H7 (cell line): Measurements from ENCODE around the gene TBRG1. TPM values are rescaled to one million over a fixed set of nuclear protein-coding genes. Genes with fewer than 3 reads are reported as not detected.
A peak's percentile ranks its signal among the peaks of the same experiment; 100 is the strongest.

Experiments
- DNase-seq: peaks from one replicate; pipeline ENCODE4 v3.0.0; 2012
- H3K27me3 ChIP-seq: 2 replicates; pipeline ENCODE4 v1.6.0; 2011; ENCODE audit warnings: mild to moderate bottlenecking, low read length; ENCODE audit not compliant: control insufficient read depth, insufficient read depth
- H3K36me3 ChIP-seq: replicated peaks from 2 replicates; pipeline ENCODE4 v1.5.1; 2011; ENCODE audit warnings: low read length; ENCODE audit not compliant: control insufficient read depth, insufficient read depth
- H3K4me3 ChIP-seq: 2 replicates; pipeline ENCODE4 v1.5.1; 2011; ENCODE audit warnings: low read depth, mild to moderate bottlenecking, control low read depth, low read length, moderate library complexity; ENCODE audit not compliant: insufficient read depth
- total RNA-seq: library from RNA; depleted of rRNA; stranded (reverse); fragments of >200 nt; shearing (Covaris generic); gene quantifications from 2 replicates; pipeline ENCODE4 v1.2.3, GENCODE V29; 2014

The TBRG1 gene
- total RNA-seq, 1 experiment from 2014 or later, result 21.1 TPM

GRCh38 chr11:124638500-124638899 is 15.8 kb downstream of the TBRG1 start:
- Histone ChIP-seq H3K27me3 (no peaks in the 10 kb centered on the region), H3K36me3 (no peaks in the 10 kb centered on the region), H3K4me3 (no peak overlapping the region)
- DNase-seq, result no peak

GRCh38 chr11:124639186-124639585 is 16.5 kb downstream of the TBRG1 start:
- no peak overlapping the region for H3K4me3 ChIP-seq
- H3K27me3 ChIP-seq, result no peaks in the 10 kb centered on the region
- no peaks in the 10 kb centered on the region for H3K36me3 ChIP-seq
- DNase-seq, result no peak

DNA sequence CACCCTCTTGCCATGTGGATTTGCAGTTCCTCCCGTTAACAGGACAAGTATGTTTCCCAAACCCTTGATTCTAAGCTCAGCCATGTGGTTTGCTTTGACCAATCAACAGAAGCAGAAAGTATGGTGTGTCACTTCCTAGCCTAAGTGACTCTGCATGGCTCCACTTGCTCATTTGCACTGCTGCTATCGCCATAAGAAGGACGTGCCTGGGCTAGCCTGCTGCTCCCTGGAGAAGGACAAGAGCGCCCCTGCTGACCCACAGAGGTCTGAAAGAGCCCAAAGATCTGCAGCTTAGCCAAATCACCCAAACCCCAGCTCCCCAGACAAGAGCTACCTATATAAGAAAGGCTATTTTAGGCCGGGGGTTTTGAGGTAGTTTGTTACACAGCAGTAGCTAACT is 18.0 kb downstream of the TBRG1 start:
- Histone ChIP-seq H3K4me3 (no peak overlapping the region), H3K36me3 (no peaks in the 10 kb centered on the region), H3K27me3 (no peaks in the 10 kb centered on the region)
- DNase-seq, result no peak

DNA sequence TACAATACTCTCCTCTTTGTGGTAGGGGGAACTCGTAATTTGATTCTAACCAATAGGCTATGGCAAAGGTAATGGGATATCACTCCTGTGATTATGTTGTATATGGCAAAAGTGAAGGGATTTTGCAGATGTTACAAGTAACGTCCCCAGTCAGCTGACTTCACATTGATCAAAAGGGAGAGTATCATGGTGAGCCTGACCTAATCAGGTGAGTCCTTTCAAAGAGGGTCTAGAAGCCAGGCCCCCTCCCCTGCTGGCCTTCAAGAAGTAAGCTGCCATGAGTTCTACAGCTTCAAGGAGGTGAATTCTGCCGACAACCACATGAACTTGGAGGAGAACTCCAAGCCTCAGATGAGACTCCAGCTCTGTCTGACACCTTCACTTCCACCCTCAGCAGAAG is 20.0 kb downstream of the TBRG1 start:
- DNase-seq, result no peak
- Histone ChIP-seq H3K4me3 (no peak overlapping the region), H3K36me3 (no peaks in the 10 kb centered on the region), H3K27me3 (no peaks in the 10 kb centered on the region; the same call in 1 of the 2 replicates)

DNA sequence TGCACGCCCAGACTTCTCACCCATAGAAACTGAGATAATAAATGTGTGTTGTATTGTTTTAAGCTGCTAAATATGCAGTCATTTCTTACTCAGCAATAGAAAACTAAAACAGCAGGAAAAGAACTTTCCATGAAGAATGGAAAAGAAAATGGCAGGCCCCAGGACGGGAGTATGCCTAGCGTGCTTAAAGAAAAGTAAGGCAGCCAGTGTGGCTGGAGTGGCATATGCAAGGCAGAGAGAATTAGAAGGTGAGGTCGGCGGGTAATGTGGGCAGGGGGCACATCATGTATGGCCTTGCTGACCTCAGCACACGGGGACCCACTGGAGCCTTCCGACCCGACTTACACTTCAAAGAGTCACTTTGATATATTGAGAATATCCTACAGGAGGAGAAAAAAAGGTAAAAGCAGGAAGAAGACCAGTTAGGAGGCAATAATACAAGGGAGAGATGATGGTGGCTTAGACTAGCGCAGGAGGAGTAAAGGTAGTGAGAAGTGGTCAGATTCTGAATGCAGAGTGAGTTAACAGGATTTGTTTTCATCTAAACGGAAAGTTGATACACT is 20.5 kb downstream of the TBRG1 start:
- no peaks in the 10 kb centered on the region for H3K36me3 ChIP-seq
- no peak overlapping the region for H3K4me3 ChIP-seq
- H3K27me3 ChIP-seq, result no peaks in the 10 kb centered on the region; the same call in 1 of the 2 replicates
- DNase-seq, result no peak

DNA sequence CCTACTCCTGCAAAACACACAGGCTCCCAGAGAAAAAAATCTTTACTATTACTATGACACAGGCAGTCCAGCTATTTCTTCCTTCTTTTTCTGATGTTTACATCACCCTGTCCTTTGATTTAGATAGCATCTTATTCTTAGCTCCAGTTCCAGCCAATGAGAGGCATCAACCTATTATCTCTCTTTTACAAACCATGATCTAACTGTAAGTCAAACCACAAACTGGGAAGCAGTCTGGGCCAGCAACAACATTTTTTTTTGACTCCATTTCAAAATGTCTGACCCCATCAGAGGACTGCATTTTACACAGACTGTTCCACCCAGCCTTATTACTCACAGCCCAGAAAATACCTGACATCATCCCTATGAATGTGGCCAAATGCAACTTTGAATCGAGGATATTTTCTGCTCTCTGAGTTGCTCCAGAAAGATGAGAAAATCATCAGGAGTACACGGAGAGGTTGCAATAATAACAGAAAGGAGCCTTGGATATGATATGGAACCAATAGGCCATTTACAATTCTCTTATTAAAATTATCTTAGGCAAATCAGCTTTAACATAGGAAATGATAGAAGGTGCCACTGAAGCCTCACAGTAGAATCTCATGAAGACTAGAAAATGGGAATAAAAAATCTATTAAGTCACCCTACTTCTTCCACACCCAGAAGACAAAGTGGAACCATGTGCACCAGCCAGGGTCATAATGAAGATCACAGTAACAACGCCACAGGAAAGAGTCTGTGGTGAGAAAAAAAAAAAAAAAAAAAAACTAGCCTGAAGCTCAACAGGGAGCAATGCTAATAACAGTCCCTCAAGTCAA is 21.2 kb downstream of the TBRG1 start:
- no peak for DNase-seq
- Histone ChIP-seq H3K27me3 (no peaks in the 10 kb centered on the region; the same call in 1 of the 2 replicates), H3K4me3 (no peak overlapping the region), H3K36me3 (no peaks in the 10 kb centered on the region)

- H3K27me3 ChIP-seq, result peaks cover 1% of the 10 kb centered on the region; the same call in 1 of the 2 replicates
- H3K4me3 ChIP-seq, result no peak overlapping the region
- H3K36me3 ChIP-seq, result no peaks in the 10 kb centered on the region
- peak; percentile 61 for DNase-seq
These were observed 22.0 kb downstream of the TBRG1 start for GRCh38 chr11:124644426-124645280.

- H3K27me3 ChIP-seq, result peaks cover 1% of the 10 kb centered on the region; the same call in 1 of the 2 replicates
These were observed 23.5 kb downstream of the TBRG1 start for GRCh38 chr11:124646148-124646547.

DNA sequence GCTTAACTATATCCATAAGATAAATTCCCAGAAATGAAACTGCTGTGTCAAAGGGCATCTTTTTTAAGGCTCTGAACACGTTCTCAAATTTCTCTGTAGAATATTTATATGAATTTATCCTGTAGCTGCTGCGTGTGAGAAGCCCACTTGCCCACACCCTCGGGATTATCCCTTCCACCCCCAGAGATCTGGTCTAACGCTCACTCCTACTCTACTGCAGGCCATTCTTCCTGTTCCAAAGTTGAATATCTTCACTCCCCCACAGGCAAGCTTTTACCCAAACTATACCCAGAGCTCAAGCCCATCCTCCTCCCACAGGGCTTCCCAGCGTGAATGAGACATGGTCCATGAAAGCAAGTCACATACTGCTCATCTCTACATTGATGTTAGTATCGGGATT is 25.9 kb downstream of the TBRG1 start:
- Histone ChIP-seq H3K36me3 (no peaks in the 10 kb centered on the region), H3K27me3 (peaks cover 1% of the 10 kb centered on the region; the same call in 1 of the 2 replicates), H3K4me3 (no peak overlapping the region)
- DNase-seq, result no peak

More at GRCh38 chr11:124646148-124646547, 23.5 kb downstream of the TBRG1 start:
- no peak overlapping the region for H3K4me3 ChIP-seq
- H3K36me3 ChIP-seq, result no peaks in the 10 kb centered on the region
- DNase-seq, result no peak

DNA sequence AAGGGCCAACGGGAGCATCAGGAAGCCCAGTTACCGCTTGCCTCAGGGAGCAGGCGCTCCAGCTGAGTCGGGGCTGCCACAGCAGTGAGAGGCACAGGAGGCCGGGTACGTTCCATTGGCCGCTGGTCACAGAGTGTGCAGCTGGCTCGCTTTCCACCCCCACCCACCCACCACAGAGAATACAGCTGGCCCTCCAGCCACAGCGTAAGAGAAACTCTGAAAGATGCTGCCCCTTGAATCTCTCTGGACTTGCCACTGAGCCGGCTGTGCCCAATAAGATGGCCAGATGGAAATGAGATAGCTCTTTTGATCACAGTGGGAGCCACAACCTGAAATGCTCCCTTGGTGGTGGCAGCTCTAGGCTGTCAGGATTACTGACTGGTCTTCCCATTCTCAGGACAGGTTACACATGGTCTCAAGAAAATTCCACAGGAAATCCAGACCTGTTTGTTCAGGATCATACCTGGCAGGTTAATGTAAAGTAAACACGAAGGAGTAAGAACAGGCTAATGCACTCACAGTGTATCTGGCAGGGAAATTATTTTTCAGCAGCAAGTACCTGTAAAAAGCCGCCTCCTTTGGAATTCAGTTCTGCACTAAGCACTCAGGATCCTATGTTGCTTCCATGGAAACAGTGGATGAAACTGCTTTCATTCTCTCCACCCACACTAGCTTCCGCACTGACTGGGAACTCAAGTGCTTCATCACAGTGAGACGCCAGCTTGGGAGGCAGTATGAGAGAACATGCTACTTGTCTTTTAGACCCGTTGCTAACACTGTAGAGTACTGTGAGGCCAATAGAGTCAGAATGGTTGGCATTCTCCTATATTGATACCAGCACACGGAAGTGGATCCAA is 34.3 kb downstream of the TBRG1 start:
- Histone ChIP-seq H3K4me3 (no peak overlapping the region), H3K27me3 (no peaks in the 10 kb centered on the region), H3K36me3 (no peaks in the 10 kb centered on the region)
- peak; percentile 52 for DNase-seq

GRCh38 chr11:124657904-124658303 is 35.2 kb downstream of the TBRG1 start:
- Histone ChIP-seq H3K27me3 (no peaks in the 10 kb centered on the region), H3K4me3 (no peak overlapping the region), H3K36me3 (no peaks in the 10 kb centered on the region)
- no peak for DNase-seq

GRCh38 chr11:124658501-124658900 is 35.8 kb downstream of the TBRG1 start:
- DNase-seq, result no peak
- Histone ChIP-seq H3K36me3 (no peaks in the 10 kb centered on the region), H3K27me3 (no peaks in the 10 kb centered on the region), H3K4me3 (no peak overlapping the region)

- Histone ChIP-seq H3K27me3 (no peaks in the 10 kb centered on the region), H3K4me3 (no peak overlapping the region), H3K36me3 (no peaks in the 10 kb centered on the region)
- no peak for DNase-seq
These were observed 36.3 kb downstream of the TBRG1 start for GRCh38 chr11:124658986-124659385.

GRCh38 chr11:124661553-124661952 is 38.9 kb downstream of the TBRG1 start:
- no peaks in the 10 kb centered on the region for H3K36me3 ChIP-seq
- no peak overlapping the region for H3K4me3 ChIP-seq
- H3K27me3 ChIP-seq, result 0 out of 2 replicates have a peak, but pooled peaks cover 2% of the 10 kb centered on the region
- no peak for DNase-seq
